Measurements from ENCODE around the gene NINJ2. TPM values are rescaled to one million over a fixed set of nuclear protein-coding genes. Genes with fewer than 3 reads are reported as not detected.

Gene NINJ2
- total RNA-seq, 1 experiment from 2014 or later = not detected

DNA sequence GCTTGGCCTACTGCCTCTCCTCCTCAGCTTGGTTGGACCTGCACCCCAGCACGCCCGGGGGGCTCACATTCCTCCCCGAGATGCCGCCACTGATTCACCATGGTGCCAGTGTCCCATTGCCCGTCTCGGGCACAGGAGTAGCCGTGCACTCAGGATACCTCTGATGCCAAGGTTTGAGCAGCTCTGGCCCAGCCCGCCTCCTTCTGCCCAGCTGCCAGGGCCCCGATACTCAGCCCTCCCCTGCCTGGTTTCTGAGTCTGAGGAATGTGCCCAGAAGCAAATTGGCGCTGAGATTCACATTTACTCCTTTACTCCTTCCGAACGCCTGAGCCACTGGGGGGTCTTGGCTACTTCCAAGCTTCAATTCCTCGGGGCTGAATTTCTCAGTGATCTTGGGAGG, 63.5 kb downstream of the NINJ2 start:
- TF ChIP-seq, protein P1, sequence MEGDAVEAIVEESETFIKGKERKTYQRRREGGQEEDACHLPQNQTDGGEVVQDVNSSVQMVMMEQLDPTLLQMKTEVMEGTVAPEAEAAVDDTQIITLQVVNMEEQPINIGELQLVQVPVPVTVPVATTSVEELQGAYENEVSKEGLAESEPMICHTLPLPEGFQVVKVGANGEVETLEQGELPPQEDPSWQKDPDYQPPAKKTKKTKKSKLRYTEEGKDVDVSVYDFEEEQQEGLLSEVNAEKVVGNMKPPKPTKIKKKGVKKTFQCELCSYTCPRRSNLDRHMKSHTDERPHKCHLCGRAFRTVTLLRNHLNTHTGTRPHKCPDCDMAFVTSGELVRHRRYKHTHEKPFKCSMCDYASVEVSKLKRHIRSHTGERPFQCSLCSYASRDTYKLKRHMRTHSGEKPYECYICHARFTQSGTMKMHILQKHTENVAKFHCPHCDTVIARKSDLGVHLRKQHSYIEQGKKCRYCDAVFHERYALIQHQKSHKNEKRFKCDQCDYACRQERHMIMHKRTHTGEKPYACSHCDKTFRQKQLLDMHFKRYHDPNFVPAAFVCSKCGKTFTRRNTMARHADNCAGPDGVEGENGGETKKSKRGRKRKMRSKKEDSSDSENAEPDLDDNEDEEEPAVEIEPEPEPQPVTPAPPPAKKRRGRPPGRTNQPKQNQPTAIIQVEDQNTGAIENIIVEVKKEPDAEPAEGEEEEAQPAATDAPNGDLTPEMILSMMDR (IDR thresholded peaks at IDR 0.05; ENCODE audit: unreplicated experiment) = no peak
- Mint-ChIP-seq H3K9me3 (ENCODE audit: low read depth, unreplicated experiment) (no peaks in the 10 kb centered on the region), H3K27me3 (ENCODE audit: unreplicated experiment) (peaks cover 35% of the 10 kb centered on the region), H3K4me1 (ENCODE audit: low read depth, unreplicated experiment) (no peaks in the 10 kb centered on the region), H3K4me3 (ENCODE audit: low read depth, unreplicated experiment) (no peak overlapping the region), H3K36me3 (ENCODE audit: insufficient read depth, unreplicated experiment) (no peaks in the 10 kb centered on the region), H3K27ac (ENCODE audit: unreplicated experiment) (no peak overlapping the region)
- CTCF ChIA-PET = no interaction called here
- DNase-seq = no peak
- BruUV-seq (replicated peaks) = no TSS peak
- intact Hi-C loops (cut with micrococcal nuclease; ENCODE audit: unreplicated experiment) = no loop called here

- peaks cover 36% of the 10 kb centered on the region for H3K27me3 Mint-ChIP-seq (ENCODE audit: unreplicated experiment)
- no peaks in the 10 kb centered on the region for H3K36me3 Mint-ChIP-seq (ENCODE audit: insufficient read depth, unreplicated experiment)
- H3K9me3 Mint-ChIP-seq (ENCODE audit: low read depth, unreplicated experiment) = no peaks in the 10 kb centered on the region
- H3K27ac Mint-ChIP-seq (ENCODE audit: unreplicated experiment) = no peak overlapping the region
- no peaks in the 10 kb centered on the region for H3K4me1 Mint-ChIP-seq (ENCODE audit: low read depth, unreplicated experiment)
- no peak overlapping the region for H3K4me3 Mint-ChIP-seq (ENCODE audit: low read depth, unreplicated experiment)
- no TSS peak for BruUV-seq (replicated peaks)
- DNase-seq = no peak
- TF ChIP-seq, protein P1 (IDR thresholded peaks at IDR 0.05; ENCODE audit: unreplicated experiment) = no peak
- intact Hi-C loops (cut with micrococcal nuclease; ENCODE audit: unreplicated experiment) = no loop called here
- CTCF ChIA-PET = interaction anchor here (1.1 kb wide), 1 partner anchor 12 kb away, joined by 3 read pairs; no protein-coding TSS in a partner anchor
These were observed 65.2 kb downstream of the NINJ2 start for GRCh38 chr12:597926-598568.

DNA sequence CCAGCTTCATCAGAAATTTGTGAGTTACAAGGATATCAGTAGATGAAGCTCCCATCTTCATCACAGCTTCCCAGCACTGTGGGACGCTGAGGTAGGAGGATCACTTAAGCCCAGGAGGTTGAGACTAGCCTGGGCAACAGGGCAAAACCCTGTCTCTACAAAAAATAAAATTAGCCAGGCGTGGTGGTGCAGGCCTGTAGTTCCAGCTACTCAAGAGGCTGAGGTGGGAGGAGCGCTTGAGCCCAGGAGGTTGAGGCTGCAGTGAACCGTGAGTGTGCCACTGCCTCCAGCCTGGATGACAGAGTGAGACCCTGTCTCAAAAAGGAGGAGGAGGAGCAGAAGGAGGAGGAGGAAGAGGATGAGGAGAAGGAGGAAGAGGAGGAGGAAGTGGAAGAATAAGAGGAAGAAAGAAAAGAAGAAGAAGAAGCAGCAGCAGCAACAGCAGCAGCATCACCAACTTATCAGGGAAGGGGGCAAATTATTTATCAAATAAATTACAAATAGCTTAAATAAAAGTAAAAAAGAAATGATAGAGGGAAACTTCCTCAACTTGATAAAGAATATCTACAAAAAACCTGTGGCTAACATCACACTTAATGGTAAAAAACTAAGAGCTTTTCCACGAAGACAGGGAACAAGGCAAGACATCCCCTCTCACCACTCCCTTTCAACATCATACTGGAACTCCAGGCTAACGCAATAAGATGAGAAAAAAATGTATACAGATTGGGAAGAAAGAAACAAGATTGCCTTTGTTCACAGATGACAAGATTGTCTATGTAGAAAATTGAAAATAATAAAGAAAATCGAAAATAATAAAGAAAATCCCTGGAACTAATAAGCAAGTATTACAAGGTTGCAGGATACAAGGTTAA, 69.6 kb downstream of the NINJ2 start:
- CTCF ChIA-PET = no interaction called here
- no peak for DNase-seq
- TF ChIP-seq, protein P1 (IDR thresholded peaks at IDR 0.05; ENCODE audit: unreplicated experiment) = no peak
- H3K4me1 Mint-ChIP-seq (ENCODE audit: low read depth, unreplicated experiment) = no peaks in the 10 kb centered on the region
- H3K27me3 Mint-ChIP-seq (ENCODE audit: unreplicated experiment) = peaks cover 70% of the 10 kb centered on the region
- H3K4me3 Mint-ChIP-seq (ENCODE audit: low read depth, unreplicated experiment) = no peak overlapping the region
- H3K27ac Mint-ChIP-seq (ENCODE audit: unreplicated experiment) = no peak overlapping the region
- no peaks in the 10 kb centered on the region for H3K36me3 Mint-ChIP-seq (ENCODE audit: insufficient read depth, unreplicated experiment)
- H3K9me3 Mint-ChIP-seq (ENCODE audit: low read depth, unreplicated experiment) = no peaks in the 10 kb centered on the region
- no TSS peak for BruUV-seq (replicated peaks)
- intact Hi-C loops (cut with micrococcal nuclease; ENCODE audit: unreplicated experiment) = no loop called here

GRCh38 chr12:592024-592505, 71.2 kb downstream of the NINJ2 start:
- BruUV-seq (replicated peaks) = no TSS peak
- CTCF ChIA-PET = no interaction called here
- Mint-ChIP-seq H3K9me3 (ENCODE audit: low read depth, unreplicated experiment) (no peaks in the 10 kb centered on the region), H3K4me3 (ENCODE audit: low read depth, unreplicated experiment) (no peak overlapping the region), H3K27me3 (ENCODE audit: unreplicated experiment) (peaks cover 76% of the 10 kb centered on the region), H3K36me3 (ENCODE audit: insufficient read depth, unreplicated experiment) (no peaks in the 10 kb centered on the region), H3K4me1 (ENCODE audit: low read depth, unreplicated experiment) (no peaks in the 10 kb centered on the region), H3K27ac (ENCODE audit: unreplicated experiment) (no peak overlapping the region)
- DNase-seq = no peak
- intact Hi-C loops (cut with micrococcal nuclease; ENCODE audit: unreplicated experiment) = no loop called here
- TF ChIP-seq, protein P1 (IDR thresholded peaks at IDR 0.05; ENCODE audit: unreplicated experiment) = no peak
